Measurements from ENCODE around the gene ALG14.

DNA sequence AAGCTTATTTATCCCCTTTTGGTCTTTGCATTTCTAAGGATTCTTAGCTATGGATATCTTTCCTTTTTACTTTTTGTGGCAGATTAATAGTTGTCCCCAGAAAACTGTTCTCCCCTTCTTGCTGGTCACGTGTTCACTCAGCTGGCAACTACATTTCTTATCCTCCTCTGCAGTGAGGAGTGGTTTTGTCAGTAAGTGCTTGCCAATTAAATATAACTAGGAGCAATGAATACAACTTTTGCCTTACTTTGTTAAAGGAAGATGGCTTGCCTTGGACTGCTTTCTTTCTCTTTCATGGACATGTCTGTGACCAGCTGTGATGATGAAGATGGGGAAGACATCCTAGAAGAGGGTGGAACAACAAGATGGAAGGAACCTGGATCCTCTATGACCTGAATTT is 15.6 kb upstream of the ALG14 start:
- TF ChIP-seq, protein P1, sequence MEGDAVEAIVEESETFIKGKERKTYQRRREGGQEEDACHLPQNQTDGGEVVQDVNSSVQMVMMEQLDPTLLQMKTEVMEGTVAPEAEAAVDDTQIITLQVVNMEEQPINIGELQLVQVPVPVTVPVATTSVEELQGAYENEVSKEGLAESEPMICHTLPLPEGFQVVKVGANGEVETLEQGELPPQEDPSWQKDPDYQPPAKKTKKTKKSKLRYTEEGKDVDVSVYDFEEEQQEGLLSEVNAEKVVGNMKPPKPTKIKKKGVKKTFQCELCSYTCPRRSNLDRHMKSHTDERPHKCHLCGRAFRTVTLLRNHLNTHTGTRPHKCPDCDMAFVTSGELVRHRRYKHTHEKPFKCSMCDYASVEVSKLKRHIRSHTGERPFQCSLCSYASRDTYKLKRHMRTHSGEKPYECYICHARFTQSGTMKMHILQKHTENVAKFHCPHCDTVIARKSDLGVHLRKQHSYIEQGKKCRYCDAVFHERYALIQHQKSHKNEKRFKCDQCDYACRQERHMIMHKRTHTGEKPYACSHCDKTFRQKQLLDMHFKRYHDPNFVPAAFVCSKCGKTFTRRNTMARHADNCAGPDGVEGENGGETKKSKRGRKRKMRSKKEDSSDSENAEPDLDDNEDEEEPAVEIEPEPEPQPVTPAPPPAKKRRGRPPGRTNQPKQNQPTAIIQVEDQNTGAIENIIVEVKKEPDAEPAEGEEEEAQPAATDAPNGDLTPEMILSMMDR (IDR thresholded peaks at IDR 0.05) = no peak
- no peak for TF ChIP-seq EP300 (IDR thresholded peaks at IDR 0.05)

Data from upper lobe of left lung (tissue), 4 donors.